HG03060 (cell line): Measurements from ENCODE around the gene RAB42.
A peak's percentile ranks its signal among the peaks of the same experiment; 100 is the strongest.
"Not testable (repeated sequence)": the region's sequence is repeated elsewhere in the genome, so short reads cannot be mapped to it uniquely, and the experiment has no call there.

Experiments used
- ATAC-seq: cut with Tn5 transposase; IDR thresholded peaks from one replicate; pipeline ENCODE4 v1.9.1; 2021; ENCODE audit warnings: low read depth, moderate number of reproducible peaks; ENCODE audit not compliant: unreplicated experiment

Gene RAB42

GRCh38 chr1:28591708-28592320 is at the start of gene RAB42:
RAB42 (plus strand) TSS chr1:28592265; CDS start chr1:28592512, 247 bp downstream.
- ATAC-seq: no peak

DNA sequence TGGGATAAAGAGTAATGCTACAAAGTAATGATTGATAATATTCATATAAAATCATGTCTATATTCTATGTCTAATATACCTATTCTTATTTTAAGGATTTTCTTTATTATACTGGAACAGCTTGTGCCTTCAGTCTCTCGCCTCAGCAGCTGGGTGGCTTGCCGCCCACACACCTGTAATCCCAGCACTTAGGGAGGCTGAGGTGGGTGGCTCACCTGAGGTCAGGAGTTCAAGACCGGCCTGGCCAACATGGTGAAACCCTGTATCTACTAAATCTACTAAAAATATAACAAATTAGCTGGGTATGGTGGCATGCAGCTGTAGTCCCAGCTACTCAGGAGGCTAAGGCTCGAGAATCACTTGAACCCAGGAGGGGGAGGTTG is 46.8 kb upstream of the RAB42 start:
- no peak for ATAC-seq

- ATAC-seq: no peak
These were observed 43.7 kb upstream of the RAB42 start for GRCh38 chr1:28548318-28548717.

DNA sequence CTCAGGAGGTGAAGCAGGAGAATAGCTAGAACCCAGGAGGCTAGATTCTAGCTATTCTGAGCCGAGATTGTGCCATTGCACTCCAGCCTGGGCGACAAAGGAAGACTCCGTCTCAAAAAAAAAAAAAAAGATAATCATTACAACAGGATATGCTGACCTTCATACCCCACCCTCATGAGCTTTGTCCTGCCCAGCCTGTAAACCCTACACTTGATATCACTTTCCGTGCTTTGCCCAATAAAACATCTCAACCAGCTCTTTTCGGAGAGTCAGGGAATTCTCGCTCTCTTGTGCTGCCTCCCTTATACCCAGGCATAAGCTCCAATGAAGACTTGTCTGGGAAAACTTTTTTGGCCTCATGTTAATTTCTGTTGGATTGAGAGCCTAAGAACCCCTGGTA is 40.7 kb upstream of the RAB42 start:
- no peak for ATAC-seq

DNA sequence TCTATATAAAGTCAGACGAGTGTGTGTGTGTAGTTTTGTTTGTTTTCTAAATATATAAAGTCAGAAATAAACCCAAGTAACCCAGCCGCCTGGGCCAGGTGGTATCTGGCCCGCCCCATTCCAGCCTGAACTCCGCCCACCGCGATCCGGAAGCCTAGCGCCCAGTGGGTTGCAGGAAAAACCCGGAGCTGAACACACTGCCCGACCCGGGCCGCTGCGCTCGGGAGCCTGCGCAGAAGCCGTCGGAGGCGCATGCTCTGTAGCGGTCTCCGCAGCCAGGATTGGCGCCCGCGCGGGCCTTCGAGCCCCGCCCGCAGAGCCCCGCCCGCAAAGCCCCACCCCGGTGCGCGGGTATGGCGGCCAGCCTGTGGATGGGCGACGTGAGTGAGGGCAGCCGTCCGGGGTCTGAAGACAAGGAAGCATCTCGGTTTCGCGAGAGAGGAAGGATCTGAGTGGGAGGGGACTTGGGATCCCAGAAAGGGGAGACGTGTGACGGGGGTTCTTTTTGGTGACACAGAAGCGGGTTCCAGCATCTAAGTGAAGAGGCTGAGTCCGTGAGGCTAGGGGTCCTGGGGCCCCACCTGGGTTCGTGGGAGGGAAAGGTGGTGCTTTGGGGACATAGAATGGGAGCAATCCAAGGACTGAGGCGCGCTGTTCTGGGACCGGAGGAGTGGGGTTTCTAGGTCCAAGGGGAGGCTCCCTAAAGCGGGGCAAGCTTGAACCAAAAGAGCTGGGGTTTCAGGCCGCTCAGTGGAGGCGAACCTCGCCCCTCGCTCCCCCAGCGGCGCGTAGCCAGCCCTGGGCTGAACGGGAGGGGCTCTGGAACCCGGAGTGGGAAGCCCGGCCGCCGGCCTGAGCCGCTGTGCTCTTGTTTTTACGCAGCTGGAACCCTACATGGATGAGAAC is 39.1 kb upstream of the RAB42 start, which contains the start of gene TRNAU1AP:
Gene TRNAU1AP, plus strand, starts transcription at position 328 of the 906 bp plus-strand sequence. Its CDS starts 26 bp downstream, at position 354.
- ATAC-seq: peak; percentile 75

- no peak for ATAC-seq
These were observed 31.2 kb upstream of the RAB42 start for GRCh38 chr1:28560886-28561285.

DNA sequence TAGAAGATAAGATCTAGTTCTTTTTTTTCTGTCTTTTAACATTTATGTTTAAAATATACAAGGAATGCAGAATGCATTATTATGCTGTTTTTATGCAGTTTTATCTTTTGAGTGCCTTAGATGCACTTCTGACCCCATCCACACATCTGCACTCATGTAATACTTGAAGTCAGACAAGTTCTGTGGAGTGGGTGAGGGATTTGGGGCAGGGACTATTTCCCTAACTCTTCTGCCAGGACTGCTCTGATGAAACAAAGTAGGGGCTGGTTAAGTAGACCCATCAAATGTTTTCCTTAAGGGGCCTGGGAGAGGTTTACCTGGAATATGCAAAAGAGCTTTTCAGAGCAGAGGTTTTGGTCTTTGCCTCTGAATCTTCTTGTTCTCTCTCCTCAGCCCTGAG is 27.8 kb upstream of the RAB42 start:
- ATAC-seq: no peak

- ATAC-seq: no peak
These were observed 27.0 kb upstream of the RAB42 start for GRCh38 chr1:28565040-28565439.

DNA sequence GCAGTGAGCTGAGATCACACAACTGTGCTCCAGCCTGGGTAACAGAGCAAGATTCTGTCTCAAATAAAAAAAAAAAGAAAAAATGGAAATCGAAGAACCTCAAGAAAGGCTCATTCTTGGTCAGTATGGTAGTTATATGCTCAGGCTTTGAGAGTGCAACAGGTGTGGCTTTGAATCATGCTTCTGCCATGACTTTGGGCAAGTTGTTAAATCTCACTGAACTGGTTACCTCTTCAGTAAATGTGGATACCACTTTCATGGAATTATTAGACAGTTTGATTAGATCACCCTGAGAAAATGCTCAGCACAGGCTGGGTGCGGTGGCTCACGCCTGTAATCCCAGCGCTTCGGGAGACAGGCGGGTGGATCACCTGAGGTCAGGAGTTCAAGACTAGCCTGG is 26.3 kb upstream of the RAB42 start:
- no peak for ATAC-seq

- ATAC-seq: no peak
These were observed 25.1 kb upstream of the RAB42 start for GRCh38 chr1:28566931-28567330.

DNA sequence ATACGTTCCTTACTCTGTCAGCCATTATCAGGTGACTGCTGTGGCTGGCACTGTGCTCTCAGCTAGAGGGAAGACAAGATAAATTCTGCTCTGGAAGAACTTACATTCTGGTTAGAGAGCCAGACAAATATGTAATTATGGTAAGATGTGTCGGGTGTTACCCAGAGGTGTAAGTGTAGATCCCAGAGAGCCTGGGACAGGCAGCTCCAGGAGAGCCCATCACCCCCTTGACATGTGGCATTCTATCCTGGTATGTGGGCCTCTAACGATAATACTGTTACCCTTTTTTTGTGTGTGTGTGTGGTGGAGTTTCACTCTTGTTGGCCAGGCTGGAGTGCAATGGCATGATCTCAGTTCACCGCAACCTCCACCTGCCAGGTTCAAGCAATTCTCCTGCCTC is 20.2 kb upstream of the RAB42 start:
- ATAC-seq: no peak

DNA sequence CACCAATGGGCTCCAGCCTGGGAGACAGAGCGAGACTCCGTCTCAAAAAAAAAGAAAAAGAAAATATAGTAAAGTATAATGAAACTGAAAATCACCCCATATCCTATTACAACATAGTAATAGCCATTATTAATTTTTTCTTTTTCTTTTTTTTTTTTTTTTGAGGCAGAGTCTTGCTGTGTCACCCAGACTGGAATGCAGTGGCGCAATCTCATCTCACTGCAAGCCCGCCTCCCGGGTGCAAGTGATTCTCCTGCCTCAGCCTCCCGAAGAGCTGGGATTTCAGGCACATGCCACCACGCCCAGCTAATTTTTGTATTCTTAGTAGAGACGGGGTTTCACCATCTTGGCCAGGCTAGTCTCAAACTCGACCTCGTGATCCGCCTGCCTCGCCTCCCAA is 19.2 kb upstream of the RAB42 start:
- ATAC-seq: not testable (repeated sequence)

- no peak for ATAC-seq
These were observed 18.5 kb upstream of the RAB42 start for GRCh38 chr1:28573564-28573963.

GRCh38 chr1:28577052-28577678 is 14.9 kb upstream of the RAB42 start:
- ATAC-seq: no peak

GRCh38 chr1:28577738-28578536 is 14.1 kb upstream of the RAB42 start:
- ATAC-seq: no peak

GRCh38 chr1:28578696-28579218 is 13.3 kb upstream of the RAB42 start:
- ATAC-seq: no peak

DNA sequence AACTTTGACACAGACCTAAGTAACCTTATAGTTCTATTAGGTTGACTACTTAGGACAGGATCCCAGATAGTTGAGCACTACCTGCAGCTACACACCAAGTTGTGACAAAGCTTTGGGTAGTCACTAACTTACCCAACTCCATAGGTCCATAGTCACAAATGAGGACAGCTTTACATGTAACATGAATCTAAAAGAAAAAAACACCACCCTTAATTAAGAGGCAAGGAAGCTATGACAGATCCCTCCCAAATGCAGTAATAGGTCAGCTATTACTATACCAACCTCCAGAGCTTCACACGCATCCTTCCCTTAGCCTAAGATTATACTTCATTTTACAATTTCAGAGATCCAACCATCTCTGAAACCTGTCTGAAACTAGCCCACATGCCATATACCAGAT is 12.7 kb upstream of the RAB42 start:
- no peak for ATAC-seq

DNA sequence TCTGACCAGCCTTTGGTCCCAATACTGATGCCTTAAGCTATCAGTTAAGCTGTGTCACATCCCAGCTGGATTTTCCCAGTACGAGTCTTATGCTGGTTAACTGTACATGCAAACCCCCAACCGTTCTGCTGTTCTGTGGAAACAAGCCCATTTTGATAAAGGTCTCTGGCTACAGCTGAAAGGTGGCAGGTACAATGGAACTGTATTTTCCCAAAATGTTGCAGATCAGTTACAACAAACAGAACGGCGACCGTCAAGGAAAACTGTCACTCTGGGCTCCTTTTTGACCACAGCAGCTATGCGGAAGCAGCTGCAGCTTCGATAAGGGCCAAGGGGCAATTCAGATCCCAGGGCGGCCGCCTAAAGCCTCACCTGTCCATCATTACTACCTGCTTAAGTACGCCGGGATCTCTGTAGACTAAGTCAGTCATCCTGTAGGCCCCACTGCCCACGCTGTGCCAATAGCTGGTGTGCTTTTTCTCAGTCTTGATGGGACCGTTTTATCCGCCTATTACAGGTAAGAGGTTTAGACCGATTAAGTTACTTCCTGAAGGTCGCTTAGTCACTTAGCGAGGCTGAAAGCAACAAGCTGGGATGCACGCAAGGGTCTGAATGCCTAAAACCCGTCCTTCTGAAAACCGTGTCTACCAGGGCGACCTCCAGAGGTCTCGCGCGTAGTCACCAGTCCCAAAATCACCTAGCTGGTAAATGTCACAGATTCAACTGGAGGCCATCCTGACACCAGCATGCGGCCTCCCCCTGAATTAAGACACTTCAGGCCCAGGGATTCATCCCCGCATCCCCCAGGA is 11.1 kb upstream of the RAB42 start:
- ATAC-seq: no peak

DNA sequence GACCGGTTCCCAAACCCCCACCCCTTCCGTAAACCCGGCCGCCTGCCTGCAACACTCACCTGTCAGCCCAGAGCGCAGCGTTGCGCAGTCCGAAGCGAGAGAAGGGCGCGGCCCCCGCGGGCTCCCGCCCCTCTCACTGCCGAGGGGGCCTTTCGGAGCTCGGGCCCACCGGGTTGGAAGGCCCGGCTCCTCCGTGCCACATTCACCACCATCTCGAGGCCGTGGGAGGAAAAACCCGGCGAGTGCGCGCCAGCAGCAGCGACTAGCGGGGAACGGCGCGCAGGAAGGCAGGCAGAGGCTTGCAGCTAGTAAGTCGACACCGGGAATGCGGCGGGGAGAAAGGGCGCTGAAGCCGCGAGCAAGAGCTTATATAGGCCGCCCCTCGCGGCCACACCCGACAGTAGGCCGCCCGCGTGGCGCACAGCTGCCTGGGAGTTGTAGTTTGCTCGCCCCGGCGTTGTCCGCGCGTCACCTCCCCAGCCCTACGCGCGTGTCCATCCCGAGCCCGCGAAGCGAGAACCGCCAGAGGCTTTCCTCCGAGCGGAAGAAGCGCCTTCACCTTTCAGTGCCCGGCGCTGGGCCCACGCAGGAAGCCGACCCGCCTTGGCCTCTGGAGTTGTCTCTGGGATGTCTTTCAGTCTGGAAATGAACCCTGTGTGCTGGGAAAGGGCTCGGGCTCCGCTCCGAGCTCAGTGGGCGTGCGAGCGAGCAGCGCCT is 10.4 kb upstream of the RAB42 start:
- peak; percentile 70 for ATAC-seq
